ENCODE results near the gene TMEM239.

Gene TMEM239

GRCh38 chr20:2864626-2865025, 48.5 kb downstream of the TMEM239 start:
- CTCF ChIA-PET: no interaction called here

DNA sequence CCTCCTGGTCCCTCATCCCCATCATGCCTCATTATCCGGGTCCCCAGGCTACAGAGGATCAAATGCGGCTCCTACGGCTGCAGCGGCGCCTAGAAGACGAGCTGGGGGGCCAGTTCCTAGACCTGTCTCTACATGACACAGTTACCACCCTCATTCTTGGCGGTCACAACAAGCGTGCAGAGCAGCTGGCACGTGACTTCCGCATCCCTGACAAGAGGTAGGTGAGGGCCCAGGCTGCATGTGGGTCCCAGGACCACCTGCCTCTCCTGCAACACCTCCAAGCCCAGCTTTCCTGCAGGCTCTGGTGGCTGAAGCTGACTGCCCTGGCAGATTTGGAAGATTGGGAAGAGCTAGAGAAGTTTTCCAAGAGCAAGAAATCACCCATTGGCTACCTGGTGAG, 48.9 kb downstream of the TMEM239 start:
- no peak overlapping the region for H3K27ac ChIP-seq
- TF ChIP-seq CTCF (conservative IDR thresholded peaks at IDR 0.05; ENCODE audit: low read depth): no peak
- POLR2A ChIA-PET (ENCODE audit: low non-redundant PET): no interaction called here
- CTCF ChIA-PET: interaction anchor here (0.6 kb wide), 1 partner anchor 7 kb away, joined by 3 read pairs; no protein-coding TSS in a partner anchor
- no peak for DNase-seq (ENCODE audit: low spot score)

More at GRCh38 chr20:2864626-2865025, 48.5 kb downstream of the TMEM239 start:
- POLR2A ChIA-PET (ENCODE audit: low non-redundant PET): no interaction called here
- no peak overlapping the region for H3K27ac ChIP-seq
- TF ChIP-seq CTCF (conservative IDR thresholded peaks at IDR 0.05; ENCODE audit: low read depth): no peak
- no peak for DNase-seq (ENCODE audit: low spot score)

- no peak for DNase-seq (ENCODE audit: low spot score)
- no peak for TF ChIP-seq CTCF (conservative IDR thresholded peaks at IDR 0.05; ENCODE audit: low read depth)
- POLR2A ChIA-PET (ENCODE audit: low non-redundant PET): interaction anchor here (0.6 kb wide), 1 partner anchor 25 kb away, joined by 3 read pairs; no protein-coding TSS in a partner anchor
- CTCF ChIA-PET: interaction anchor here (0.6 to 0.9 kb wide), 2 partner anchors 8 to 181 kb away, joined by 3 read pairs; no protein-coding TSS in a partner anchor
- no peak overlapping the region for H3K27ac ChIP-seq
Observed at GRCh38 chr20:2865630-2866029, 49.5 kb downstream of the TMEM239 start.

- no peak for TF ChIP-seq CTCF (conservative IDR thresholded peaks at IDR 0.05; ENCODE audit: low read depth)
- POLR2A ChIA-PET (ENCODE audit: low non-redundant PET): no interaction called here
- no peak for DNase-seq (ENCODE audit: low spot score)
- H3K27ac ChIP-seq: no peak overlapping the region
- CTCF ChIA-PET: interaction anchor here (0.6 to 0.9 kb wide), 2 partner anchors 136 to 181 kb away, joined by 3 to 7 read pairs; no protein-coding TSS in a partner anchor
Observed at GRCh38 chr20:2866236-2866635, 50.1 kb downstream of the TMEM239 start.

GRCh38 chr20:2867081-2867864, 51.1 kb downstream of the TMEM239 start:
- POLR2A ChIA-PET (ENCODE audit: low non-redundant PET): no interaction called here
- DNase-seq (ENCODE audit: low spot score): no peak
- no peak for TF ChIP-seq CTCF (conservative IDR thresholded peaks at IDR 0.05; ENCODE audit: low read depth)
- H3K27ac ChIP-seq: 0 out of 2 replicates have a peak overlapping the region, but pooled peaks have one; percentile 21
- CTCF ChIA-PET: interaction anchor here (0.6 to 0.8 kb wide), 2 partner anchors 26 to 108 kb away, joined by 3 to 4 read pairs; no protein-coding TSS in a partner anchor
